HEK293 (cell line): Measurements from ENCODE around the gene R3HDM2.

Experiments
- BCL6B ChIP-seq: fragments of 450-650 bp; formaldehyde crosslinking; IDR thresholded peaks from 2 replicates; pipeline ENCODE4 v1.5.1; 2017; ENCODE audit warnings: missing biosample characterization, missing genetic modification characterization
- ELK4 ChIP-seq: IDR thresholded peaks from 2 replicates; pipeline ENCODE4 v1.6.1; 2011; ENCODE audit warnings: mild to moderate bottlenecking, low read depth, low read length, borderline replicate concordance
- HOXD13 ChIP-seq: sonication (generic); formaldehyde crosslinking; IDR thresholded peaks from 2 replicates; pipeline ENCODE4 v1.8.0; 2022; ENCODE audit warnings: missing genetic modification reagents, borderline replicate concordance
- OVOL3 ChIP-seq: fragments of 450-650 bp; formaldehyde crosslinking; IDR thresholded peaks from 2 replicates; pipeline ENCODE4 v1.5.1; 2016; ENCODE audit warnings: missing biosample characterization, missing genetic modification characterization
- PRDM1 ChIP-seq: fragments of 450-650 bp; formaldehyde crosslinking; IDR thresholded peaks from 2 replicates; pipeline ENCODE4; 2016; ENCODE audit warnings: missing biosample characterization, missing genetic modification characterization
- SCRT1 ChIP-seq: fragments of 450-650 bp; formaldehyde crosslinking; IDR thresholded peaks from 2 replicates; pipeline ENCODE4 v1.5.1; 2016; ENCODE audit warnings: missing biosample characterization, missing genetic modification characterization, borderline replicate concordance
- TRIM28 ChIP-seq: IDR thresholded peaks from 2 replicates; pipeline ENCODE4 v1.6.1; 2011; ENCODE audit warnings: low read length, control low read depth, borderline replicate concordance
- ZBTB10 ChIP-seq: fragments of 450-650 bp; formaldehyde crosslinking; IDR thresholded peaks from 2 replicates; pipeline ENCODE4 v1.5.1; 2016; ENCODE audit warnings: missing biosample characterization, missing genetic modification characterization
- ZNF16 ChIP-seq: fragments of 450-650 bp; formaldehyde crosslinking; IDR thresholded peaks from 2 replicates; pipeline ENCODE4 v1.5.1; 2016; ENCODE audit warnings: low read depth, missing biosample characterization, missing genetic modification characterization
- ZNF174 ChIP-seq: fragments of 450-650 bp; formaldehyde crosslinking; IDR thresholded peaks from 2 replicates; pipeline ENCODE4 v1.5.0; 2017; ENCODE audit warnings: missing biosample characterization, mild to moderate bottlenecking, missing genetic modification characterization
- ZNF214 ChIP-seq: fragments of 450-650 bp; formaldehyde crosslinking; IDR thresholded peaks from 2 replicates; pipeline ENCODE4 v1.5.1; 2017; ENCODE audit warnings: missing biosample characterization, mild to moderate bottlenecking, missing genetic modification characterization, borderline replicate concordance
- ZNF23 ChIP-seq: fragments of 450-650 bp; formaldehyde crosslinking; IDR thresholded peaks from 2 replicates; pipeline ENCODE4 v1.5.1; 2016; ENCODE audit warnings: missing biosample characterization, missing genetic modification characterization, borderline replicate concordance
- ZNF335 ChIP-seq: fragments of 450-650 bp; formaldehyde crosslinking; conservative IDR thresholded peaks from 2 replicates; pipeline ENCODE4 v1.5.1; 2016; ENCODE audit warnings: missing biosample characterization, missing genetic modification characterization
- ZNF354C ChIP-seq: fragments of 450-650 bp; formaldehyde crosslinking; IDR thresholded peaks from 2 replicates; pipeline ENCODE4 v1.5.1; 2016; ENCODE audit warnings: missing biosample characterization, missing genetic modification characterization, low read depth, borderline replicate concordance
- ZNF416 ChIP-seq: fragments of 450-650 bp; formaldehyde crosslinking; IDR thresholded peaks from 2 replicates; pipeline ENCODE4 v1.5.1; 2016; ENCODE audit warnings: missing biosample characterization, missing genetic modification characterization
- ZNF501 ChIP-seq: fragments of 450-650 bp; formaldehyde crosslinking; IDR thresholded peaks from 2 replicates; pipeline ENCODE4 v1.5.1; 2016; ENCODE audit warnings: missing biosample characterization, missing genetic modification characterization
- ZNF514 ChIP-seq: fragments of 450-650 bp; formaldehyde crosslinking; IDR thresholded peaks from 2 replicates; pipeline ENCODE4 v1.5.1; 2016; ENCODE audit warnings: missing biosample characterization, missing genetic modification characterization
- ZNF600 ChIP-seq: fragments of 450-650 bp; formaldehyde crosslinking; IDR thresholded peaks from 2 replicates; pipeline ENCODE4 v1.5.1; 2016; ENCODE audit warnings: missing biosample characterization, missing genetic modification characterization
- ZNF610 ChIP-seq: fragments of 450-650 bp; formaldehyde crosslinking; IDR thresholded peaks from 2 replicates; pipeline ENCODE4 v1.5.1; 2016; ENCODE audit warnings: missing biosample characterization, missing genetic modification characterization, borderline replicate concordance
- ZNF639 ChIP-seq: fragments of 450-650 bp; formaldehyde crosslinking; IDR thresholded peaks from 2 replicates; pipeline ENCODE4 v1.5.1; 2016; ENCODE audit warnings: missing biosample characterization, missing genetic modification characterization
- ZNF670 ChIP-seq: fragments of 450-650 bp; formaldehyde crosslinking; IDR thresholded peaks from 2 replicates; pipeline ENCODE4 v1.5.1; 2016; ENCODE audit warnings: missing biosample characterization, missing genetic modification characterization, low read depth
- ZNF692 ChIP-seq: fragments of 450-650 bp; formaldehyde crosslinking; IDR thresholded peaks from 2 replicates; pipeline ENCODE4 v1.5.1; 2016; ENCODE audit warnings: missing biosample characterization, missing genetic modification characterization
- ZNF701 ChIP-seq: fragments of 450-650 bp; formaldehyde crosslinking; IDR thresholded peaks from 2 replicates; pipeline ENCODE4 v1.5.1; 2016; ENCODE audit warnings: missing biosample characterization, missing genetic modification characterization
- ZNF707 ChIP-seq: fragments of 450-650 bp; formaldehyde crosslinking; IDR thresholded peaks from 2 replicates; pipeline ENCODE4 v1.5.1; 2016; ENCODE audit warnings: missing biosample characterization, missing genetic modification characterization
- ZSCAN16 ChIP-seq: fragments of 450-650 bp; formaldehyde crosslinking; IDR thresholded peaks from 2 replicates; pipeline ENCODE4 v1.5.1; 2016; ENCODE audit warnings: missing biosample characterization, missing genetic modification characterization
- ZSCAN18 ChIP-seq: fragments of 450-650 bp; formaldehyde crosslinking; IDR thresholded peaks from 2 replicates; pipeline ENCODE4 v1.5.1; 2016; ENCODE audit warnings: missing biosample characterization, missing genetic modification characterization
- ZSCAN23 ChIP-seq: fragments of 450-650 bp; formaldehyde crosslinking; IDR thresholded peaks from 2 replicates; pipeline ENCODE4 v1.5.1; 2016; ENCODE audit warnings: missing biosample characterization, missing genetic modification characterization
- ZSCAN30 ChIP-seq: fragments of 450-650 bp; IDR thresholded peaks from 2 replicates; pipeline ENCODE4 v1.5.1; 2018; ENCODE audit warnings: missing biosample characterization, mild to moderate bottlenecking, missing genetic modification characterization, moderate library complexity

R3HDM2 gene

GRCh38 chr12:57216921-57217879 lies 213.6 kb downstream of the R3HDM2 start (continued):
- TF ChIP-seq BCL6B = no peak
- TF ChIP-seq PRDM1 = no peak
- no peak for TF ChIP-seq ZSCAN23 (tag by site-specific recombination)
- TF ChIP-seq ZSCAN30 (tag by site-specific recombination) = no peak; the same call in 1 of the 2 replicates
- no peak for TF ChIP-seq ZNF670 (tag by site-specific recombination)
- no peak for TF ChIP-seq ZNF354C (tag by site-specific recombination)
- TF ChIP-seq ZBTB10 (tag by site-specific recombination) = peak; percentile 84
- no peak for TF ChIP-seq ZNF514 (tag by site-specific recombination)
- TF ChIP-seq ZNF610 (tag by site-specific recombination) = peak; percentile 67; the same call in 1 of the 2 replicates
- TF ChIP-seq SCRT1 (tag by site-specific recombination) = no peak
- TF ChIP-seq ZNF639 (tag by site-specific recombination) = no peak
- peak; percentile 66 for TF ChIP-seq ZNF692 (tag by site-specific recombination)
- no peak for TF ChIP-seq TRIM28
- TF ChIP-seq ZNF416 (tag by site-specific recombination) = no peak; the same call in 1 of the 2 replicates
- no peak for TF ChIP-seq ZNF214 (tag by site-specific recombination)
- TF ChIP-seq ZNF600 (tag by site-specific recombination) = peak; percentile 88
- no peak for TF ChIP-seq ZSCAN16 (tag by site-specific recombination)
- TF ChIP-seq ZSCAN18 (tag by site-specific recombination) = no peak
- no peak for TF ChIP-seq OVOL3 (tag by site-specific recombination)
- TF ChIP-seq ZNF501 (tag by site-specific recombination) = peak; percentile 64
- no peak for TF ChIP-seq ZNF16 (tag by site-specific recombination)
- no peak for TF ChIP-seq ZNF174 (tag by site-specific recombination)
- no peak for TF ChIP-seq ZNF23 (tag by site-specific recombination)
- TF ChIP-seq ZNF707 (tag by site-specific recombination) = no peak
- TF ChIP-seq ZNF701 (tag by site-specific recombination) = no peak
- no peak for TF ChIP-seq ELK4
- no peak for TF ChIP-seq HOXD13
- peak; percentile 88 for TF ChIP-seq ZNF335
